Activated effector memory CD4-positive, alpha-beta T cell treated with Interleukin-2 at 50 U/mL for 16 hours (primary cell): ENCODE data around the gene MORN5.

Experiments used
- DNase-seq: peaks from one replicate; pipeline ENCODE4 v3.0.0-alpha.2; 2020

The MORN5 gene

GRCh38 chr9:122239722-122240121 is 80.0 kb downstream of the MORN5 start:
- DNase-seq, result no peak

DNA sequence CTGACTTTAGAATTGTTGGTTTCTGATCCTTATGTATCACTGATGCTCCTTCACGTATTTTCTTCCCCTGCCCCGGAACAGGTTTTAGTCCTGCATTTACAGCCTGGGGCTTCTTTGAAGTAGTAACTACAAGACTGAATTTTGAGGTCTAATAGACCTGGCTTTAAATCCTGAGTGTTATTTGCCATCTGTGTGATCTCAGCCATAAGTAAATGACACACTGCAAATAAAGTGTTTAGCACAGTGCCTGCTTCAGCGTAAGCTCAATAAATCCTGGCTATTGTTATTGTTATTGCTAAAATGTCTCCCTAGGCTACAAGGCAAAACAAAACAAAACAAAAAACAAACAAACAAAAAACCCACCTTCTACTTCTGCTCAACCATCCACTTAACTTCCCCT is 84.6 kb downstream of the MORN5 start:
- no peak for DNase-seq

DNA sequence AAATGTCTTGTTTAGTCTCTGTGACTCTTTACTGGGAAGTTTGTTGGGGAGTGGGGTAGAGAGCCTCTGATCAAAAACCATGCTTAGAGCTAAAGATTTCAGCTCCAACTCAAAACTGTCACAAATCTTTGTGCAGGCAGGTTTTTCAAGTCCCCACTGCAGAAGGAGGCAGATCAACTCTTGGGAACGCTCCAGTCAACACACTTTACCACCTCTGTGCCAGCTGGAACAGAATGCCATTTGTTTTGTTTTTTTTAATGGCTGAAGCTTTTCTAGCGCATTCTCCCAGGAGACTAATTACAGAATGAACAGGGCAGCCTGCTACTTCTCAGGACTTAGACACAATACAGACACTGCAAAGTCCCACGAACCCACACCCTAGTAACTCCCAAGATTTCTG is 87.0 kb downstream of the MORN5 start:
- DNase-seq, result no peak

DNA sequence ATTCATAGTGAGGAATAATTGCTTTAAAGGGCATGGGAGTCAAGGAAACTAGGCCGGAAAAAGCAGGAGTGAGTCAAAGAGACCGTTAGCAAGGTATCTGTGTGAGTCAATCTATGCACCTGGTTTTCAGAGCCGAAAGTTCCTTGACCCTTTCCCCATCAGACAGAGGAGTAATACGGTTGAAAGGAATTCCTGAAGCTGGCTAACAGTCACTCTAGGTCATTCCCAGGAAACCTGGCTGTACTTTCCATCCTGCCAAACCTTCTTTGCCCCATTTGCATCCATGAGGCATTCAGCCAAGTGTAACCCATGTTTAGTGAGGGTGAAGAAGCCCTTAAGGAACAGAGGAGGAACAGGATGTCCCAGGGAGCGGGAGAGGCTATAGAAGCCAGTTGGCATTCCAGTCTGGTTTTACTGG is 88.7 kb downstream of the MORN5 start:
- DNase-seq, result no peak
